ENCODE results near the gene TOMM7.

DNA sequence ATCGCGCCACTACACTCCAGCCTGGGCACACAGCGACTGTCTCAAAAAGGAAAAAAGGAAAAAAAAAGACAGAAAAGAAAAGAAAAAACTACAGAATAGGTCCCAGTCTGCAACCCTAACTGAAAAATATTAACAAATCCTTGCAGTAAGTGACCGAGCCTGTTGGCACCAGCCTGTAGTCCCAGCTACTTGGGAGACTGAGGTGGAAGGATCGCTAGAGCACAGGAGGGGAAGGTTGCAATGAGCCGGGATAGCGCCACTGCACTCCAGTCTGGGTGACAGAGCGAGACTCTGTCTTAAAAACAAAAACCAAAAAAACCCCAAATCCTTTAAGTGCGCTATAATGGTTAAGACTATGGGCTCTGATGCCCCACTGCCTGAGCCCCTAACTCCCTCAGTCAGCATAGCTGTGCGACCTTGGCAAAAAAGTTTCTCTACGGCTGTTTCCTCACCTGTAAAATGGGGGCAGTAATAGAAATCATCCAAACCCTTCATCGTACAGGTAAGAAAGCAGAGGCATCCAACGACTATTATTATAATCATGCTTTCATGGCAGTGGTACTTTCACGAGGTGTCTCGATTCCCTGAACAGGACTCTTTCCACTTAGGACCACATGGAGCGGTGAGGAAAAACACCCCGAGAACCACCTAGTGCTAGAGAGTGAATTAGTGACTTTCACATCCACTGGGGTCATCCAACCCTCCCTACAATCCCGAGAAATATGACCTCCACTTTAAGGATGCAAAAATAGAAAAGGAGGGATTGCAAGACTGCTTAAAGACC lies 755 bp downstream of the TOMM7 start:
- TF ChIP-seq, protein P1, sequence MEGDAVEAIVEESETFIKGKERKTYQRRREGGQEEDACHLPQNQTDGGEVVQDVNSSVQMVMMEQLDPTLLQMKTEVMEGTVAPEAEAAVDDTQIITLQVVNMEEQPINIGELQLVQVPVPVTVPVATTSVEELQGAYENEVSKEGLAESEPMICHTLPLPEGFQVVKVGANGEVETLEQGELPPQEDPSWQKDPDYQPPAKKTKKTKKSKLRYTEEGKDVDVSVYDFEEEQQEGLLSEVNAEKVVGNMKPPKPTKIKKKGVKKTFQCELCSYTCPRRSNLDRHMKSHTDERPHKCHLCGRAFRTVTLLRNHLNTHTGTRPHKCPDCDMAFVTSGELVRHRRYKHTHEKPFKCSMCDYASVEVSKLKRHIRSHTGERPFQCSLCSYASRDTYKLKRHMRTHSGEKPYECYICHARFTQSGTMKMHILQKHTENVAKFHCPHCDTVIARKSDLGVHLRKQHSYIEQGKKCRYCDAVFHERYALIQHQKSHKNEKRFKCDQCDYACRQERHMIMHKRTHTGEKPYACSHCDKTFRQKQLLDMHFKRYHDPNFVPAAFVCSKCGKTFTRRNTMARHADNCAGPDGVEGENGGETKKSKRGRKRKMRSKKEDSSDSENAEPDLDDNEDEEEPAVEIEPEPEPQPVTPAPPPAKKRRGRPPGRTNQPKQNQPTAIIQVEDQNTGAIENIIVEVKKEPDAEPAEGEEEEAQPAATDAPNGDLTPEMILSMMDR (IDR thresholded peaks at IDR 0.05) = no peak
- TF ChIP-seq POLR2A (IDR thresholded peaks at IDR 0.05) = no peak
